Esophagus muscularis mucosa (tissue), 3 donors: Measurements from ENCODE around the gene SOX8.

Experiments
- POLR2A ChIP-seq: fragments of 450-650 bp; IDR thresholded peaks from one replicate; pipeline ENCODE4 v1.6.1; 2017; ENCODE audit warnings: antibody characterized with exemption, moderate library complexity, mild to moderate bottlenecking, low read depth
- POLR2AphosphoS5 ChIP-seq, 2 donors: sonication (generic); formaldehyde crosslinking; IDR thresholded peaks; one replicate each; pipeline ENCODE4 v1.6.1; 2017; ENCODE audit warnings: antibody characterized with exemption in 2 of 2
- TF ChIP-seq, protein P1 (sequence below), 3 experiments: fragments of 200-600 bp in 2 of 3; fragments of 450-650 bp in 1 of 3; sonication (generic) in 2 of 3; IDR thresholded peaks; one replicate each; pipeline ENCODE4 v1.5.1; 2017 to 2019; ENCODE audit warnings: antibody characterized with exemption in 3 of 3, mild to moderate bottlenecking in 2 of 3, moderate library complexity in 1 of 3

DNA sequence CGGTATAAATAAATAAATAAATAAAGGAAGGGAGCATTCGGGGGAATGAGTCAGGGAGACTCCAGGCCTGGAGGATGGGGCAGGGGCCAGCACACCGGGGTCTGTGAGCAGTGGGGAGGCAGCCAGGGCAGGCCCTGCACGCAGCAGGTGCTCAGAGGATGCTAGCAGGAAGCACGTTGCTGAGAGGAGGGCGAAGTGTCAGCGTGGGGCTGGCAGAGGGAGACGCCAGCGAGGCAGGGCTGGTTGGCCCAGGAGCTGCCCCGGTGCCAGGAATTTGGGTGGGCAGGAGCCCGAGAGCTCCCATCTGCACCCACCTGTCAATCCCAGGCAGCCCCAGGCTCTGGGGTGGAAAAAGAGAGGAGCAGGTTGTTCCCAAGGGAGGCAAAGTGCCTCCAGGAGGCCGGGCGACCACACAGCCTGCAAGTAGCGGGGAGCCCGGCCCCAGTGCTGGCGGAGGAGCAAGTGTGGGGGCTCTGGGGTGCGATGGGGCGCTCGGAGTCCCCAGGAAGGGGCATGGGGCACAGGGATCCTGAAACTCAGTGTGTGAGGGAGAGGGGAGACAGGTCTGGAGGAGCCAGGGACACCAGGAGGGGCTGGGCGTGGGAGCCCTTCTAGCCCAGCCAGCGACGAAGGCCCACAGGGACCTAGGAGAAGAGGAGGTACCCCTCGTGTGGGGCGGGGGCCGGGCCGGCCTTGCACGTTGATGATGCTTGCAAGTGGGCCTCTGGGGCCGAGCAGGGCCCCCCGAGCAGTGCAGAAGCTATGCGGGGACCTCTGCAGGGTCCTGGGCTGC lies 28.0 kb downstream of the SOX8 start:
- TF ChIP-seq, protein P1, sequence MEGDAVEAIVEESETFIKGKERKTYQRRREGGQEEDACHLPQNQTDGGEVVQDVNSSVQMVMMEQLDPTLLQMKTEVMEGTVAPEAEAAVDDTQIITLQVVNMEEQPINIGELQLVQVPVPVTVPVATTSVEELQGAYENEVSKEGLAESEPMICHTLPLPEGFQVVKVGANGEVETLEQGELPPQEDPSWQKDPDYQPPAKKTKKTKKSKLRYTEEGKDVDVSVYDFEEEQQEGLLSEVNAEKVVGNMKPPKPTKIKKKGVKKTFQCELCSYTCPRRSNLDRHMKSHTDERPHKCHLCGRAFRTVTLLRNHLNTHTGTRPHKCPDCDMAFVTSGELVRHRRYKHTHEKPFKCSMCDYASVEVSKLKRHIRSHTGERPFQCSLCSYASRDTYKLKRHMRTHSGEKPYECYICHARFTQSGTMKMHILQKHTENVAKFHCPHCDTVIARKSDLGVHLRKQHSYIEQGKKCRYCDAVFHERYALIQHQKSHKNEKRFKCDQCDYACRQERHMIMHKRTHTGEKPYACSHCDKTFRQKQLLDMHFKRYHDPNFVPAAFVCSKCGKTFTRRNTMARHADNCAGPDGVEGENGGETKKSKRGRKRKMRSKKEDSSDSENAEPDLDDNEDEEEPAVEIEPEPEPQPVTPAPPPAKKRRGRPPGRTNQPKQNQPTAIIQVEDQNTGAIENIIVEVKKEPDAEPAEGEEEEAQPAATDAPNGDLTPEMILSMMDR (IDR thresholded peaks at IDR 0.05): no peak
- no peak for TF ChIP-seq POLR2AphosphoS5 (IDR thresholded peaks at IDR 0.05)
- TF ChIP-seq POLR2A: no peak
